GM10266 (cell line): ENCODE measurements around the gene SLC9A4.

Experiments
- DNase-seq: peaks from one replicate; pipeline ENCODE4 v3.0.0; 2012; ENCODE audit errors: extremely low spot score
- TF ChIP-seq, protein P1 (sequence below): IDR thresholded peaks from 2 replicates; pipeline ENCODE4 v1.5.1; 2012; ENCODE audit warnings: mild to moderate bottlenecking, low read depth; ENCODE audit not compliant: control insufficient read depth, insufficient read depth; ENCODE audit errors: missing control alignments

SLC9A4 gene

DNA sequence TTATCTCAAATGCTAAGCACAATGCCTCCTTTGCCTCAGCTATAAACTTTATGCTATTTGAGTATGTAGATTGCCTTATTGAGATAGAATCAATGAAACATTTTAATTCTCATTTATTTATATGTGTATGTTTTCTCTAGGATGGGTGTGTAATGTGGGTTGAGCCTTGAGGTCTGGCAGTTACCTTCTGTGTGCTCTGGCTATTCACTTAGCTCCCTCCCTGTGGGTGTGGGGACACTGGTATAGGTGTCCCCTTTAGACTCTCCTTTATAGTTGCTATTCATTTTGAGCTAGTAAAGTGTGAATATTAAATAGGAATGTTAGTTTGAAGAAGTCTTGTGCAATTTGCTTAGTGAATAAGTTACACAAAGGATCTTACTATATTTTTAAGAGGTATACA is 1.8 kb downstream of the SLC9A4 start:
- TF ChIP-seq, protein P1, sequence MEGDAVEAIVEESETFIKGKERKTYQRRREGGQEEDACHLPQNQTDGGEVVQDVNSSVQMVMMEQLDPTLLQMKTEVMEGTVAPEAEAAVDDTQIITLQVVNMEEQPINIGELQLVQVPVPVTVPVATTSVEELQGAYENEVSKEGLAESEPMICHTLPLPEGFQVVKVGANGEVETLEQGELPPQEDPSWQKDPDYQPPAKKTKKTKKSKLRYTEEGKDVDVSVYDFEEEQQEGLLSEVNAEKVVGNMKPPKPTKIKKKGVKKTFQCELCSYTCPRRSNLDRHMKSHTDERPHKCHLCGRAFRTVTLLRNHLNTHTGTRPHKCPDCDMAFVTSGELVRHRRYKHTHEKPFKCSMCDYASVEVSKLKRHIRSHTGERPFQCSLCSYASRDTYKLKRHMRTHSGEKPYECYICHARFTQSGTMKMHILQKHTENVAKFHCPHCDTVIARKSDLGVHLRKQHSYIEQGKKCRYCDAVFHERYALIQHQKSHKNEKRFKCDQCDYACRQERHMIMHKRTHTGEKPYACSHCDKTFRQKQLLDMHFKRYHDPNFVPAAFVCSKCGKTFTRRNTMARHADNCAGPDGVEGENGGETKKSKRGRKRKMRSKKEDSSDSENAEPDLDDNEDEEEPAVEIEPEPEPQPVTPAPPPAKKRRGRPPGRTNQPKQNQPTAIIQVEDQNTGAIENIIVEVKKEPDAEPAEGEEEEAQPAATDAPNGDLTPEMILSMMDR, result no peak
- DNase-seq, result no peak

DNA sequence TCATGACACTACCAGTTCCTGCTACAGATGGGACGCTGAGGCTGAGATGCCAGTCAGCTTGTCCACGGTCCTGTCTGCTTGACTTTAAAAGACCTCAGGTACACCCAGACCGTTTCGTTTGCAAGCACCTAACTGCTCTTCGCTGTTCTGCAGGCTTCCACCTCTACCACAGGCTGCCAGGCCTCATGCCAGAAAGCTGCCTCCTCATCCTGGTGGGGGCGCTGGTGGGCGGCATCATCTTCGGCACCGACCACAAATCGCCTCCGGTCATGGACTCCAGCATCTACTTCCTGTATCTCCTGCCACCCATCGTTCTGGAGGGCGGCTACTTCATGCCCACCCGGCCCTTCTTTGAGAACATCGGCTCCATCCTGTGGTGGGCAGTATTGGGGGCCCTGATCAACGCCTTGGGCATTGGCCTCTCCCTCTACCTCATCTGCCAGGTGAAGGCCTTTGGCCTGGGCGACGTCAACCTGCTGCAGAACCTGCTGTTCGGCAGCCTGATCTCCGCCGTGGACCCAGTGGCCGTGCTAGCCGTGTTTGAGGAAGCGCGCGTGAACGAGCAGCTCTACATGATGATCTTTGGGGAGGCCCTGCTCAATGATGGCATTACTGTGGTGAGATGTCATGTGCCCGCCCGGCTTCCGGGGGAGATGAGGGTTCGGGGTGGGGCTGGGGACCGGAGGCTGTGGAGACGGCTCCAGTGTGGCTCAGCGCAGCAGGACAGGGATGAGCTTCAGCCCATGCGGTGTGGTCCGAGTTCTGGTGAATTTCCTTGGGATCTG is 5.9 kb downstream of the SLC9A4 start:
- TF ChIP-seq, protein P1, result no peak
- DNase-seq, result no peak

DNA sequence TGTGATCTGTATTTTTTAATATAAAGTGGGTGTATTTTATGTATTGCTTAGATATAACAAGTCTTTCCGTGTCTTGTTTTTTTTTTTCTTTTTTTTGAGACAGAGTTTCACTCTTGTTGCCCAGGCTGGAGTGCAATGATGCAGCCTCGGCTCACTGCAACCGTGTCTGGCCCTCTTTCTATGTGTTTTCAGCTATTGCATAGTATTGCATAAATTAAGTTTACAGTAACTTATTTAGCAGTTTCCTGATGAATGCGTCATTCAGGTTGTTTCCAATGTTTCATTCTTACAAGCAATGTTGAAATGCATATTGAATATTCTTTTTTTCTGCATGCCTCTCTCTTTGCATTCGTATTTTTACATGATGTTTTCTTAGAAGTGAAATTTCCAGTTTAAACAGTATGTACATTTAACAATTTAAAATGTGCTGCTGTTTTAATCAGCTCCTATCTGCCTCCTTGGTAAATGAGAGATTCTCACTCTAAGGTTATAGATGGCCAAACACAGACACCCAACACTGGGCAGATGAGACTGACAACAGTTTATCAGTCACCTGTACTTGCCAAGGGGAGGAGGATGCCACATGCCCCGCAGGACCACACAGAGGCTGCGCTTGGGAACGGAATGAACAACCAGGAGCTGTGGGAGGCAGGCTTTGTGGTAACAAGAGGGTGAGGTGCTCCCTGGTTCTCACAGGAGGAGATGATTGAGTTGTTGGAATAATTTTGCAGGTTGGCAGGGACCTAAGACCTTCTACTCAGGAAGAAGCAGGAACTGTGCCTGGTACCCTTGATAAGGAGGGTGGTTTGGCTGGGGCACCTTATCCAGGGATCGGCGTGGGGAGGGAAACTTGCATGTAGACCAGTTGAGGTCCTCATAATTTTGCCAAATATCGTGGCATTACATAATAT is 7.5 kb downstream of the SLC9A4 start:
- TF ChIP-seq, protein P1, result no peak

DNA sequence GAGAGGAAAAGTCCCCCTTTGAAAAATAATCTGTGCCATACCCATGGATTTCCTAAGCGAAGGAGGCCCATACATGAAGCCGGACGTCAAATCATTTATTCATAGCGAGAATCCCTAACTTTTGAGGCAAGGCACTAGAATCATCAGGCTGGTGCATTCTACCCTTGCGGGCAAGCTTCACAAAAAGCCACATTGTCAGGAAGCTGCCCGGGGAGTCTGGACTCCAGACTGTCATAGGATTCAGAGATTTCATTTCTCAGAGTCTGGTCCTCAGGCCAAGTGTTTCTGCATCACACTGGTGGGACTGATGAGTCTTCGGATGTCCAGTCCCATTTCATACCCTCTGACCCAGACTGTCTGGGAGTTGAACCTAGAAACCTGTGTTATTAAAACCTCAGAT is 8.9 kb downstream of the SLC9A4 start:
- TF ChIP-seq, protein P1, result no peak
- no peak for DNase-seq

More for the DNA sequence above, 7.5 kb downstream of the SLC9A4 start:
- DNase-seq, result no peak

DNA sequence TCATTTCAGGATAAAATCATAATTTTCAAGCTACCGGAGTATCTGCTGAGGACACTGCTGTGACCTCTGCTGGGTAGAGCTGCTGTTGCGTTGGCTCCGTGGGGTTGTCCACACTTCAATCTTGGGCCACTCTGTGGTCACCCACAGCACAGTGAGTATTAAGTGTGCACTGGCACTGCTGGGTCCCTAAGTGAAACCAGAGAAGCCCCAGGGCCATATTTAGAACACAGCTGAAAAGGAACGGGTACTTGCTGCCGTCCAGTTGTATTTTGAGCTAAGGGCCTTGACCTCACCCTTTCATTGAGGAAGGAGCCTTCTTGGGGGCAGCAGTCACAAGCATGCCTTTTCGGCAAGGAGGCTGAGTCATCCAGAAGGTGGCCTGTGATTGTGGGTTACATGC is 10.1 kb downstream of the SLC9A4 start:
- TF ChIP-seq, protein P1, result no peak
- DNase-seq, result no peak

DNA sequence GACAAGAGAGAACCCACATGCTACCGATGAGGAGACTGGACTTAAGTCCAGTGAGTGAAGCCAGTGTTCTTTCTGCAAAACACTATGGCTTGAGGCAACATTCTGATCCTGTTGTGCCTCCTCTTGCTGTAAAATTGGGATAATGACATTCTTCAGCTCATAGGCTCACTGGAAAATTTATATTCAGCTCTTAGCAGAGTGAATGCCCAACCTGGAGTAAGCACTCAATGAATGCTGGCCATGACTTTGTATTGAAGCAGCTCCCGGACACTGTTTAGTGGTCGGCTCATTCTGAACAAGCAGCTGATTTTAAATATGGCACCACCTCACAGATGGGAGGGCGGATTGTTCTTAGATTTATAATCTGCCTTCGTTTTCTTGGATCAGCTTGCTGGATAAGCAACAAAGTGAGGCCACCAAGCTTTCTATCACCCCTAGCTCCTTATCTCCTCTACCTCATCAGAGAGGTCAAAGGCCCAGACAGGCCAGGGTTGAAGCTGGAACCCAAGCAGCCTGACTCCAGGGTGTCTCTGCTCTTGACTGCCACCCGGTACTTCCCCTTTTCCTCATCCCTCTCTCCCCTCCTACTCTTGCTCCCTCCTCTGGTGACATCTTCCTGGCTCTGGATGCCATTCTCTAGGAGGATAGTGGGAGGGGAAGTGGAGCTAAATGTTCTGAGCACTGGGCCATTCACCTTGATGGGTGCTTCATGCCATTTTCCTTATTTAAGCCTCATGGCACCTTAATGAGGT is 11.5 kb downstream of the SLC9A4 start:
- no peak for DNase-seq

More for the DNA sequence above, 11.5 kb downstream of the SLC9A4 start:
- TF ChIP-seq, protein P1, result no peak
